ENCODE results near the gene KIF16B.
A peak's percentile ranks its signal among the peaks of the same experiment; 100 is the strongest.
"Not testable (repeated sequence)": the region's sequence is repeated elsewhere in the genome, so short reads cannot be mapped to it uniquely, and the experiment has no call there.

KIF16B gene

GRCh38 chr20:16573001-16573965 is at the start of gene KIF16B:
TSS of gene KIF16B (minus strand) at chr20:16573448. CDS start at chr20:16573275, 173 bp downstream.
- peak; percentile 95 to 96 for DNase-seq

GRCh38 chr20:16622501-16622900 is 49.3 kb upstream of the KIF16B start:
- DNase-seq, result no peak

GRCh38 chr20:16621435-16622141 is 48.3 kb upstream of the KIF16B start:
- DNase-seq, result no peak

GRCh38 chr20:16620961-16621360 is 47.7 kb upstream of the KIF16B start:
- DNase-seq, result no peak

- DNase-seq, result no peak
Observed at GRCh38 chr20:16619953-16620352, 46.7 kb upstream of the KIF16B start.

GRCh38 chr20:16617056-16617455 is 43.8 kb upstream of the KIF16B start:
- no peak for DNase-seq

- DNase-seq, result no peak
Observed at GRCh38 chr20:16616317-16616716, 43.1 kb upstream of the KIF16B start.

- no peak for DNase-seq
Observed at GRCh38 chr20:16615199-16615598, 42.0 kb upstream of the KIF16B start.

- no peak for DNase-seq
Observed at GRCh38 chr20:16613954-16614353, 40.7 kb upstream of the KIF16B start.

GRCh38 chr20:16612706-16613105 is 39.5 kb upstream of the KIF16B start:
- no peak for DNase-seq

GRCh38 chr20:16611817-16612216 is 38.6 kb upstream of the KIF16B start:
- no peak for DNase-seq

GRCh38 chr20:16609066-16609465 is 35.8 kb upstream of the KIF16B start:
- DNase-seq, result no peak

- no peak for DNase-seq
Observed at GRCh38 chr20:16608277-16608650, 35.0 kb upstream of the KIF16B start.

- no peak for DNase-seq
Observed at GRCh38 chr20:16607364-16608276, 34.4 kb upstream of the KIF16B start.

GRCh38 chr20:16606468-16607070 is 33.3 kb upstream of the KIF16B start:
- no peak for DNase-seq

- no peak for DNase-seq
Observed at GRCh38 chr20:16601047-16601446, 27.8 kb upstream of the KIF16B start.

- peak in 1 of 2 experiments; percentile 25 for DNase-seq
Observed at GRCh38 chr20:16599257-16599656, 26.0 kb upstream of the KIF16B start.

GRCh38 chr20:16596991-16597390 is 23.7 kb upstream of the KIF16B start:
- DNase-seq, result no peak

- not testable (repeated sequence) for DNase-seq
Observed at GRCh38 chr20:16596404-16596803, 23.2 kb upstream of the KIF16B start.

GRCh38 chr20:16595376-16595775 is 22.1 kb upstream of the KIF16B start:
- DNase-seq, result no peak

- no peak for DNase-seq
Observed at GRCh38 chr20:16590041-16590633, 16.9 kb upstream of the KIF16B start.

- no peak for DNase-seq
Observed at GRCh38 chr20:16589623-16590022, 16.4 kb upstream of the KIF16B start.
